HEK293 (cell line): ENCODE results near the gene ABHD17C.

Experiments used
- REPIN1 ChIP-seq: fragments of 450-650 bp; formaldehyde crosslinking; IDR thresholded peaks from 2 replicates; pipeline ENCODE4 v1.5.1; 2017; ENCODE audit warnings: missing biosample characterization, missing genetic modification characterization, low read depth
- ZBTB44 ChIP-seq: fragments of 450-650 bp; IDR thresholded peaks from 2 replicates; pipeline ENCODE4 v1.5.1; 2018; ENCODE audit warnings: missing biosample characterization, mild to moderate bottlenecking, missing genetic modification characterization
- ZFP3 ChIP-seq: fragments of 450-650 bp; formaldehyde crosslinking; IDR thresholded peaks from 2 replicates; pipeline ENCODE4 v1.5.1; 2016; ENCODE audit warnings: low read depth, missing biosample characterization, missing genetic modification characterization
- ZNF138 ChIP-seq: fragments of 450-650 bp; formaldehyde crosslinking; IDR thresholded peaks from 2 replicates; pipeline ENCODE4 v1.5.1; 2016; ENCODE audit warnings: missing biosample characterization, missing genetic modification characterization, borderline replicate concordance
- ZNF174 ChIP-seq: fragments of 450-650 bp; formaldehyde crosslinking; IDR thresholded peaks from 2 replicates; pipeline ENCODE4 v1.5.0; 2017; ENCODE audit warnings: missing biosample characterization, mild to moderate bottlenecking, missing genetic modification characterization
- ZNF266 ChIP-seq: fragments of 450-650 bp; formaldehyde crosslinking; IDR thresholded peaks from 2 replicates; pipeline ENCODE4 v1.5.1; 2016; ENCODE audit warnings: missing biosample characterization, missing genetic modification characterization, low read depth
- ZNF416 ChIP-seq: fragments of 450-650 bp; formaldehyde crosslinking; IDR thresholded peaks from 2 replicates; pipeline ENCODE4 v1.5.1; 2016; ENCODE audit warnings: missing biosample characterization, missing genetic modification characterization
- ZNF449 ChIP-seq: fragments of 450-650 bp; formaldehyde crosslinking; IDR thresholded peaks from 2 replicates; pipeline ENCODE4 v1.5.1; 2017; ENCODE audit warnings: missing biosample characterization, mild to moderate bottlenecking, missing genetic modification characterization, moderate library complexity
- ZNF501 ChIP-seq: fragments of 450-650 bp; formaldehyde crosslinking; IDR thresholded peaks from 2 replicates; pipeline ENCODE4 v1.5.1; 2016; ENCODE audit warnings: missing biosample characterization, missing genetic modification characterization
- ZNF555 ChIP-seq: fragments of 450-650 bp; formaldehyde crosslinking; conservative IDR thresholded peaks from 2 replicates; pipeline ENCODE4 v1.5.1; 2017; ENCODE audit warnings: missing biosample characterization, mild to moderate bottlenecking, missing genetic modification characterization, inconsistent platforms
- ZNF585B ChIP-seq: fragments of 450-650 bp; formaldehyde crosslinking; IDR thresholded peaks from 2 replicates; pipeline ENCODE4 v1.5.1; 2016; ENCODE audit warnings: missing biosample characterization, missing genetic modification characterization
- ZNF639 ChIP-seq: fragments of 450-650 bp; formaldehyde crosslinking; IDR thresholded peaks from 2 replicates; pipeline ENCODE4 v1.5.1; 2016; ENCODE audit warnings: missing biosample characterization, missing genetic modification characterization
- ZNF707 ChIP-seq: fragments of 450-650 bp; formaldehyde crosslinking; IDR thresholded peaks from 2 replicates; pipeline ENCODE4 v1.5.1; 2016; ENCODE audit warnings: missing biosample characterization, missing genetic modification characterization
- ZNF791 ChIP-seq: fragments of 450-650 bp; formaldehyde crosslinking; IDR thresholded peaks from 2 replicates; pipeline ENCODE4 v1.5.1; 2016; ENCODE audit warnings: missing biosample characterization, missing genetic modification characterization
- ZNF830 ChIP-seq: fragments of 450-650 bp; IDR thresholded peaks from 2 replicates; pipeline ENCODE4 v1.5.0; 2018; ENCODE audit warnings: missing biosample characterization, missing genetic modification characterization, low read depth, mild to moderate bottlenecking, moderate library complexity
- TF ChIP-seq, protein P1 (sequence below): fragments of 450-650 bp; formaldehyde crosslinking; IDR thresholded peaks from 2 replicates; pipeline ENCODE4 v1.5.1; 2016; ENCODE audit warnings: missing biosample characterization, missing genetic modification characterization
- TF ChIP-seq, protein P2 (sequence below): IDR thresholded peaks from 2 replicates; pipeline ENCODE4 v1.6.1; 2011; ENCODE audit warnings: mild to moderate bottlenecking, low read depth, low read length, borderline replicate concordance
- TF ChIP-seq, protein P3 (sequence below): fragments of 450-650 bp; formaldehyde crosslinking; optimal IDR thresholded peaks from 2 replicates; pipeline ENCODE3; 2016; ENCODE audit warnings: missing biosample characterization, mild to moderate bottlenecking, missing genetic modification characterization
- TF ChIP-seq, protein P4 (sequence below): fragments of 450-650 bp; formaldehyde crosslinking; IDR thresholded peaks from 2 replicates; pipeline ENCODE4 v1.5.1; 2016; ENCODE audit warnings: missing biosample characterization, missing genetic modification characterization
- TF ChIP-seq, protein P5 (sequence below): fragments of 450-650 bp; formaldehyde crosslinking; IDR thresholded peaks from 2 replicates; pipeline ENCODE4 v1.5.1; 2016; ENCODE audit warnings: missing biosample characterization, missing genetic modification characterization, borderline replicate concordance

Gene ABHD17C

GRCh38 chr15:80747317-80748053, 52.4 kb downstream of the ABHD17C start (continued):
- TF ChIP-seq, protein P1, sequence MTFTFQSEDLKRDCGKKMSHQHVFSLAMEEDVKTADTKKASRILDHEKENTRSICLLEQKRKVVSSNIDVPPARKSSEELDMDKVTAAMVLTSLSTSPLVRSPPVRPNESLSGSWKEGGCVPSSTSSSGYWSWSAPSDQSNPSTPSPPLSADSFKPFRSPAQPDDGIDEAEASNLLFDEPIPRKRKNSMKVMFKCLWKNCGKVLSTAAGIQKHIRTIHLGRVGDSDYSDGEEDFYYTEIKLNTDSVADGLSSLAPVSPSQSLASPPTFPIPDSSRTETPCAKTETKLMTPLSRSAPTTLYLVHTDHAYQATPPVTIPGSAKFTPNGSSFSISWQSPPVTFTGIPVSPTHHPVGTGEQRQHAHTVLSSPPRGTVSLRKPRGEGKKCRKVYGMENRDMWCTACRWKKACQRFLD (tag by site-specific recombination), result no peak
- TF ChIP-seq, protein P2, sequence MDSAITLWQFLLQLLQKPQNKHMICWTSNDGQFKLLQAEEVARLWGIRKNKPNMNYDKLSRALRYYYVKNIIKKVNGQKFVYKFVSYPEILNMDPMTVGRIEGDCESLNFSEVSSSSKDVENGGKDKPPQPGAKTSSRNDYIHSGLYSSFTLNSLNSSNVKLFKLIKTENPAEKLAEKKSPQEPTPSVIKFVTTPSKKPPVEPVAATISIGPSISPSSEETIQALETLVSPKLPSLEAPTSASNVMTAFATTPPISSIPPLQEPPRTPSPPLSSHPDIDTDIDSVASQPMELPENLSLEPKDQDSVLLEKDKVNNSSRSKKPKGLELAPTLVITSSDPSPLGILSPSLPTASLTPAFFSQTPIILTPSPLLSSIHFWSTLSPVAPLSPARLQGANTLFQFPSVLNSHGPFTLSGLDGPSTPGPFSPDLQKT, result no peak
- TF ChIP-seq ZNF791 (no peak), ZBTB44 (tag by site-specific recombination) (peak; percentile 79; the same call in 1 of the 2 replicates), ZNF416 (tag by site-specific recombination) (no peak), ZFP3 (tag by site-specific recombination) (no peak), ZNF830 (tag by site-specific recombination) (no peak), ZNF266 (tag by site-specific recombination) (no peak), ZNF639 (tag by site-specific recombination) (no peak), REPIN1 (no peak), ZNF138 (tag by site-specific recombination) (no peak), ZNF449 (tag by site-specific recombination) (no peak), ZNF174 (tag by site-specific recombination) (no peak), ZNF585B (no peak), ZNF707 (tag by site-specific recombination) (no peak), ZNF501 (no peak), ZNF555 (no peak)
- TF ChIP-seq, protein P3, sequence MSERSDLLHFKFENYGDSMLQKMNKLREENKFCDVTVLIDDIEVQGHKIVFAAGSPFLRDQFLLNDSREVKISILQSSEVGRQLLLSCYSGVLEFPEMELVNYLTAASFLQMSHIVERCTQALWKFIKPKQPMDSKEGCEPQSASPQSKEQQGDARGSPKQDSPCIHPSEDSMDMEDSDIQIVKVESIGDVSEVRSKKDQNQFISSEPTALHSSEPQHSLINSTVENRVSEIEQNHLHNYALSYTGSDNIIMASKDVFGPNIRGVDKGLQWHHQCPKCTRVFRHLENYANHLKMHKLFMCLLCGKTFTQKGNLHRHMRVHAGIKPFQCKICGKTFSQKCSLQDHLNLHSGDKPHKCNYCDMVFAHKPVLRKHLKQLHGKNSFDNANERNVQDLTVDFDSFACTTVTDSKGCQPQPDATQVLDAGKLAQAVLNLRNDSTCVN (tag by site-specific recombination), result no peak
- TF ChIP-seq, protein P4, sequence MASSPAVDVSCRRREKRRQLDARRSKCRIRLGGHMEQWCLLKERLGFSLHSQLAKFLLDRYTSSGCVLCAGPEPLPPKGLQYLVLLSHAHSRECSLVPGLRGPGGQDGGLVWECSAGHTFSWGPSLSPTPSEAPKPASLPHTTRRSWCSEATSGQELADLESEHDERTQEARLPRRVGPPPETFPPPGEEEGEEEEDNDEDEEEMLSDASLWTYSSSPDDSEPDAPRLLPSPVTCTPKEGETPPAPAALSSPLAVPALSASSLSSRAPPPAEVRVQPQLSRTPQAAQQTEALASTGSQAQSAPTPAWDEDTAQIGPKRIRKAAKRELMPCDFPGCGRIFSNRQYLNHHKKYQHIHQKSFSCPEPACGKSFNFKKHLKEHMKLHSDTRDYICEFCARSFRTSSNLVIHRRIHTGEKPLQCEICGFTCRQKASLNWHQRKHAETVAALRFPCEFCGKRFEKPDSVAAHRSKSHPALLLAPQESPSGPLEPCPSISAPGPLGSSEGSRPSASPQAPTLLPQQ (tag by site-specific recombination), result peak; percentile 25; the same call in 1 of the 2 replicates
- TF ChIP-seq, protein P5, sequence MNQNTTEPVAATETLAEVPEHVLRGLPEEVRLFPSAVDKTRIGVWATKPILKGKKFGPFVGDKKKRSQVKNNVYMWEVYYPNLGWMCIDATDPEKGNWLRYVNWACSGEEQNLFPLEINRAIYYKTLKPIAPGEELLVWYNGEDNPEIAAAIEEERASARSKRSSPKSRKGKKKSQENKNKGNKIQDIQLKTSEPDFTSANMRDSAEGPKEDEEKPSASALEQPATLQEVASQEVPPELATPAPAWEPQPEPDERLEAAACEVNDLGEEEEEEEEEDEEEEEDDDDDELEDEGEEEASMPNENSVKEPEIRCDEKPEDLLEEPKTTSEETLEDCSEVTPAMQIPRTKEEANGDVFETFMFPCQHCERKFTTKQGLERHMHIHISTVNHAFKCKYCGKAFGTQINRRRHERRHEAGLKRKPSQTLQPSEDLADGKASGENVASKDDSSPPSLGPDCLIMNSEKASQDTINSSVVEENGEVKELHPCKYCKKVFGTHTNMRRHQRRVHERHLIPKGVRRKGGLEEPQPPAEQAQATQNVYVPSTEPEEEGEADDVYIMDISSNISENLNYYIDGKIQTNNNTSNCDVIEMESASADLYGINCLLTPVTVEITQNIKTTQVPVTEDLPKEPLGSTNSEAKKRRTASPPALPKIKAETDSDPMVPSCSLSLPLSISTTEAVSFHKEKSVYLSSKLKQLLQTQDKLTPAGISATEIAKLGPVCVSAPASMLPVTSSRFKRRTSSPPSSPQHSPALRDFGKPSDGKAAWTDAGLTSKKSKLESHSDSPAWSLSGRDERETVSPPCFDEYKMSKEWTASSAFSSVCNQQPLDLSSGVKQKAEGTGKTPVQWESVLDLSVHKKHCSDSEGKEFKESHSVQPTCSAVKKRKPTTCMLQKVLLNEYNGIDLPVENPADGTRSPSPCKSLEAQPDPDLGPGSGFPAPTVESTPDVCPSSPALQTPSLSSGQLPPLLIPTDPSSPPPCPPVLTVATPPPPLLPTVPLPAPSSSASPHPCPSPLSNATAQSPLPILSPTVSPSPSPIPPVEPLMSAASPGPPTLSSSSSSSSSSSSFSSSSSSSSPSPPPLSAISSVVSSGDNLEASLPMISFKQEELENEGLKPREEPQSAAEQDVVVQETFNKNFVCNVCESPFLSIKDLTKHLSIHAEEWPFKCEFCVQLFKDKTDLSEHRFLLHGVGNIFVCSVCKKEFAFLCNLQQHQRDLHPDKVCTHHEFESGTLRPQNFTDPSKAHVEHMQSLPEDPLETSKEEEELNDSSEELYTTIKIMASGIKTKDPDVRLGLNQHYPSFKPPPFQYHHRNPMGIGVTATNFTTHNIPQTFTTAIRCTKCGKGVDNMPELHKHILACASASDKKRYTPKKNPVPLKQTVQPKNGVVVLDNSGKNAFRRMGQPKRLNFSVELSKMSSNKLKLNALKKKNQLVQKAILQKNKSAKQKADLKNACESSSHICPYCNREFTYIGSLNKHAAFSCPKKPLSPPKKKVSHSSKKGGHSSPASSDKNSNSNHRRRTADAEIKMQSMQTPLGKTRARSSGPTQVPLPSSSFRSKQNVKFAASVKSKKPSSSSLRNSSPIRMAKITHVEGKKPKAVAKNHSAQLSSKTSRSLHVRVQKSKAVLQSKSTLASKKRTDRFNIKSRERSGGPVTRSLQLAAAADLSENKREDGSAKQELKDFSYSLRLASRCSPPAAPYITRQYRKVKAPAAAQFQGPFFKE (tag by site-specific recombination), result no peak
